Activated naive CD4-positive, alpha-beta T cell treated with anti-CD3 and anti-CD28 coated beads, Interleukin-2, amount 10 ng/mL, durations not matched to agents 7 days and 5 days (primary cell): ENCODE measurements around the gene SHH.

ENCODE experiments used
- CTCF ChIA-PET: fragments of 350-600 bp; sonication (Branson Sonifier 250); formaldehyde crosslinking; loops from one replicate; lab custom pipeline; 2021; ENCODE audit warnings: antibody characterized with exemption; lab: Charles Lee
- DNase-seq: peaks from one replicate; pipeline ENCODE4 v3.0.0-alpha.2; 2020
- H3K27ac Mint-ChIP-seq: one replicate; pipeline ENCODE4 v1.8.0; 2021; ENCODE audit warnings: mild to moderate bottlenecking, moderate library complexity, mixed read lengths
- H3K27me3 Mint-ChIP-seq: one replicate; pipeline ENCODE4 v1.8.0; 2021; ENCODE audit warnings: mild to moderate bottlenecking, mixed read lengths
- H3K36me3 Mint-ChIP-seq: one replicate; pipeline ENCODE4 v1.8.0; 2021; ENCODE audit warnings: mixed read lengths
- H3K4me1 Mint-ChIP-seq: one replicate; pipeline ENCODE4 v1.8.0; 2021; ENCODE audit warnings: mixed read lengths
- H3K4me3 Mint-ChIP-seq: one replicate; pipeline ENCODE4 v1.8.0; 2021; ENCODE audit warnings: mild to moderate bottlenecking, moderate library complexity, mixed read lengths
- H3K9me3 Mint-ChIP-seq: one replicate; pipeline ENCODE4 v1.8.0; 2021; ENCODE audit warnings: mixed read lengths

The SHH gene

DNA sequence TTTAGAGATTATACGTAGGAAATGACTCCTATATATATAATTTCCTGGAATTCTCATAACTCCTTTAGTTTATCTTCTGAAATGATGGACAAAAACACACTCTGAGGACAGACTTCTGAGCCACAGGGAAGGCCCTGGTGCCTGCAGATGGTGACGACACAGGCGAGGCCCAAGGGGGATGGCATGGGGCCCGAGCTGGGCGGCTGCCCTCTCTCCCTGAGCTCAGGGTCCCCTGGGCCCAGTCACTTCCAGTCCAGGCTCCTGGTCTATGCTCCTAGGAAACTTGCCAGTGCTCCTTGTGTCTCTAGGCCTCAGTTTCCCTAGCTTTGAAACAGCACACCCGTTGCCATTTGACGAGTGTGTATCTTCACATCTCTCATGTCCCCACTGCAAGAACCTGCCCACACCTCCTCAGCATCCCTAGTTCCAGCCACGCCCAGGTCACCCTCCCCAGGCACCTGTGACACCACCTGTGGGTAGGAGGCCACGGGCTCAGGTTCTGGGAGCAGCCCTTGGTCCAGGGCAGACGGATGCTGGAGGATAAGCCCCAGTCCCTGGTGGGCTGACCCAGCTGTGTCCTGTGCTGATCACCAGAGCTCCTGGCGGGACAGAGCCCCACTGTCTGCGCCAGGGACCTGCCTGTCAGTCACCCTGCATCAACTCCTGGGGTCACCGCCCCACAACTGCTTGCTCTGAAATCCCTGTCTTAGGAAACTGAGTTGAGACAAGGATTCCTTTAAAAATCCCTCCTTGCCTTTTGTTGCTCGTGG is 23.4 kb upstream of the SHH start:
- peak; percentile 10 for DNase-seq
- Mint-ChIP-seq H3K9me3 (no peaks in the 10 kb centered on the region), H3K4me3 (no peak overlapping the region), H3K4me1 (no peaks in the 10 kb centered on the region), H3K27me3 (peaks cover 10% of the 10 kb centered on the region), H3K27ac (no peak overlapping the region), H3K36me3 (no peaks in the 10 kb centered on the region)
- CTCF ChIA-PET: no interaction called here

- Mint-ChIP-seq H3K4me1 (no peaks in the 10 kb centered on the region), H3K27me3 (peaks cover 6% of the 10 kb centered on the region), H3K4me3 (no peak overlapping the region), H3K36me3 (no peaks in the 10 kb centered on the region), H3K27ac (no peak overlapping the region), H3K9me3 (no peaks in the 10 kb centered on the region)
- CTCF ChIA-PET: no interaction called here
- DNase-seq: peak; percentile 10
Observed at GRCh38 chr7:155834486-155835048, 22.3 kb upstream of the SHH start.

- Mint-ChIP-seq H3K27me3 (peaks cover 6% of the 10 kb centered on the region), H3K4me3 (no peak overlapping the region), H3K4me1 (no peaks in the 10 kb centered on the region), H3K27ac (no peak overlapping the region), H3K9me3 (no peaks in the 10 kb centered on the region), H3K36me3 (no peaks in the 10 kb centered on the region)
- DNase-seq: peak; percentile 7
- CTCF ChIA-PET: no interaction called here
Observed at GRCh38 chr7:155833651-155834050, 21.4 kb upstream of the SHH start.

GRCh38 chr7:155832581-155832981 is 20.3 kb upstream of the SHH start:
- DNase-seq: peak; percentile 11
- CTCF ChIA-PET: no interaction called here
- H3K4me1 Mint-ChIP-seq: no peaks in the 10 kb centered on the region
- no peaks in the 10 kb centered on the region for H3K36me3 Mint-ChIP-seq
- H3K4me3 Mint-ChIP-seq: no peak overlapping the region
- peaks cover 6% of the 10 kb centered on the region for H3K27me3 Mint-ChIP-seq
- H3K9me3 Mint-ChIP-seq: no peaks in the 10 kb centered on the region
- H3K27ac Mint-ChIP-seq: no peak overlapping the region

GRCh38 chr7:155831807-155832524 is 19.7 kb upstream of the SHH start:
- H3K9me3 Mint-ChIP-seq: no peaks in the 10 kb centered on the region
- no peaks in the 10 kb centered on the region for H3K4me1 Mint-ChIP-seq
- no peak overlapping the region for H3K27ac Mint-ChIP-seq
- DNase-seq: peak; percentile 1
- H3K36me3 Mint-ChIP-seq: no peaks in the 10 kb centered on the region
- CTCF ChIA-PET: no interaction called here
- no peak overlapping the region for H3K4me3 Mint-ChIP-seq
- peaks cover 6% of the 10 kb centered on the region for H3K27me3 Mint-ChIP-seq

DNA sequence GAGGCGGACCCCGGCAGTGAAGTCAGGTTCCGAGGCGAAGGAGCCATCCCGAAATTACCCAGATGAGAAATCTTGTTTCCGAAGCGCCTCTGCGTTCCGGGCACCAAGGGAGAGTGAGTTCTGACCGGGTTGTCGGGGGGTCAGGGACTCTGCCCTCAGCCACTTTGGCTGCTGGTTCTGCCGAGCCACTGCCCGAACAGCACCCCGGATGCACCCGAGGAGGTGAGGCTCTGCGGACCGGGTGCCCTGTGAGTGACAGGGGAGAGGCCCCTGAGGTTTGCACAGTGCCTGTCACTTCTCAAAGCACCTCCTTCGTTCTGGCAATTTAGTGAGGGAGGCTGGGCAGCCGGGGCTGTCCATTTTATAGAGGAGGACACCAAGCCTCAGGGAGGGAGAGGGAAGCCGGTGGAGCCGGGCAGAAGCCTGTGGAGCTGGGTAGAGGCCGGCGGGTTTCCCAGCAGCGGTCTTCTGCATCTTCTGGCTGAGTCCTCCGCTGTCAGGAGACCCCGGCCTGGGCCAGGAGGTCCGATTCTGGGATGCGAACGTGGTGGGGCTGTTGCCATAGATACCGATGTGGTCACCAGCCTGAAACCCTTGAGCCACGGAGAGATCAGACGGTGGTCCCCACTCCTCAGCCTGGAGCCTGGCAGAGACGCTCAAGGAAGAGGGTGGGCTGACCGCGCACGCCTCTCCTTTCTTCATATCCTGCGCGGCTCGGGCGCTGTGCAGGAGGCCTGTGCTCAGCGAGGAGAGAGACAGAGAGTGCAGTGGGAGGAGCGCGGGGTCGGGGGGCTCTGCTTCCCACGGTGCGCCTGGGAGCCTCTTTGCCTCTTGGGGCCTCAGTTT is 18.9 kb upstream of the SHH start:
- DNase-seq: peak; percentile 1
- Mint-ChIP-seq H3K4me3 (no peak overlapping the region), H3K27me3 (peaks cover 6% of the 10 kb centered on the region), H3K36me3 (no peaks in the 10 kb centered on the region), H3K4me1 (no peaks in the 10 kb centered on the region), H3K9me3 (no peaks in the 10 kb centered on the region), H3K27ac (no peak overlapping the region)
- CTCF ChIA-PET: no interaction called here

- Mint-ChIP-seq H3K27me3 (peaks cover 6% of the 10 kb centered on the region), H3K4me1 (no peaks in the 10 kb centered on the region), H3K27ac (no peak overlapping the region), H3K36me3 (no peaks in the 10 kb centered on the region), H3K4me3 (no peak overlapping the region), H3K9me3 (no peaks in the 10 kb centered on the region)
- no peak for DNase-seq
- CTCF ChIA-PET: no interaction called here
Observed at GRCh38 chr7:155829796-155830470, 17.7 kb upstream of the SHH start.

GRCh38 chr7:155825336-155825735 is 13.1 kb upstream of the SHH start:
- Mint-ChIP-seq H3K4me3 (no peak overlapping the region), H3K36me3 (no peaks in the 10 kb centered on the region), H3K27me3 (no peaks in the 10 kb centered on the region), H3K9me3 (no peaks in the 10 kb centered on the region), H3K4me1 (no peaks in the 10 kb centered on the region), H3K27ac (no peak overlapping the region)
- no peak for DNase-seq
- CTCF ChIA-PET: no interaction called here

- no peaks in the 10 kb centered on the region for H3K9me3 Mint-ChIP-seq
- H3K36me3 Mint-ChIP-seq: no peaks in the 10 kb centered on the region
- no peak overlapping the region for H3K4me3 Mint-ChIP-seq
- no peaks in the 10 kb centered on the region for H3K4me1 Mint-ChIP-seq
- CTCF ChIA-PET: interaction anchor here (0.6 kb wide), 1 partner anchor 14 kb away, joined by 3 read pairs; no protein-coding TSS in a partner anchor
- no peak overlapping the region for H3K27ac Mint-ChIP-seq
- H3K27me3 Mint-ChIP-seq: no peaks in the 10 kb centered on the region
- DNase-seq: no peak
Observed at GRCh38 chr7:155824227-155824886, 12.1 kb upstream of the SHH start.

GRCh38 chr7:155821851-155822250 is 9.6 kb upstream of the SHH start:
- Mint-ChIP-seq H3K27me3 (peaks cover 14% of the 10 kb centered on the region), H3K27ac (no peak overlapping the region), H3K4me1 (no peaks in the 10 kb centered on the region), H3K4me3 (no peak overlapping the region), H3K9me3 (peaks cover 2% of the 10 kb centered on the region), H3K36me3 (no peaks in the 10 kb centered on the region)
- CTCF ChIA-PET: no interaction called here
- DNase-seq: no peak

DNA sequence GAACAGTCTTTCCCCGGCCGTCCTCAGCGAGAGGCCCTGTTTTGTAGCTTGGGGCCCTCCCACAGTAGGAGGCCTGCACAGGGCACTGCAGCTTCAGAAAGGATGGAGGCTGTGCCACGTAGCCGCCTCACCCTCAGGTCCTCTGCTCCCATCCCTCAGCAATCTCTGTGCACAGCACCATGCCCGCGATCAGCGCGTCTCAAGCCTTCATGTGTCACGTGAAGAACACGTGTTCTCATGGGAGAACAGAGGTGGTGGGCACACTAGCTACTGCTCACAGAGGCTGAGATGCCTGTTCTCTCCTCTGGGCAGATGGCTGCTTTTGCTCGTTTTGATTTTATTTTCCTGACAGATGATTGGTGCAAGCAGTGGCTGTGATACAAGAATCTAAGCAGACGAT is 8.5 kb upstream of the SHH start:
- Mint-ChIP-seq H3K27me3 (peaks cover 25% of the 10 kb centered on the region), H3K9me3 (peaks cover 2% of the 10 kb centered on the region), H3K27ac (no peak overlapping the region), H3K4me1 (no peaks in the 10 kb centered on the region), H3K4me3 (no peak overlapping the region), H3K36me3 (no peaks in the 10 kb centered on the region)
- no peak for DNase-seq
- CTCF ChIA-PET: interaction anchor here (0.6 kb wide), 1 partner anchor 1575 kb away, joined by 3 read pairs; no protein-coding TSS in a partner anchor

GRCh38 chr7:155820246-155820645 is 8.0 kb upstream of the SHH start:
- Mint-ChIP-seq H3K27ac (no peak overlapping the region), H3K27me3 (peaks cover 30% of the 10 kb centered on the region), H3K9me3 (peaks cover 2% of the 10 kb centered on the region), H3K4me1 (peaks cover 4% of the 10 kb centered on the region), H3K36me3 (no peaks in the 10 kb centered on the region), H3K4me3 (no peak overlapping the region)
- no peak for DNase-seq
- CTCF ChIA-PET: interaction anchor here (0.6 kb wide), 1 partner anchor 1576 kb away, joined by 3 read pairs; no protein-coding TSS in a partner anchor

DNA sequence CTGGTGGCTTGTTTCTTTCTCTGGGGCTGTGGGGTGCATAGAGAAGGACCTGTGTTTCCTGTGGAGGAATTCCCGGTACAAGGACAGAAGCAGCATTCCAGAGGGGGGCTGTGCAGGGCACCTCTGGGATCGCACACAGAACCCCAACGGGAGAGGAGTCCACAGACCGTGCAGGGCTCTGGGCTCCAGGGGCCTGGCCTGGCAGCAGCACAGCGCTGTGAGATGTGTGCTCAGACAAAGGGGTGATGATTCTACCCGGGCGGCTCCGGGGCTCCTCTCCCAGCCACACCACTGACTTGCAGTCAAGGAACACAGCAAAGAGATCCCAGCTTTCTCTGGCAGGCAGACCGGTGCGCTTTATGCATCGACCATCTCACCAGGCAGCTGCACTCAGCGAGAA is 6.9 kb upstream of the SHH start:
- H3K9me3 Mint-ChIP-seq: peaks cover 2% of the 10 kb centered on the region
- CTCF ChIA-PET: no interaction called here
- peak overlapping the region; percentile 33 for H3K27ac Mint-ChIP-seq
- H3K36me3 Mint-ChIP-seq: no peaks in the 10 kb centered on the region
- H3K27me3 Mint-ChIP-seq: peaks cover 41% of the 10 kb centered on the region
- peaks cover 5% of the 10 kb centered on the region for H3K4me1 Mint-ChIP-seq
- no peak for DNase-seq
- no peak overlapping the region for H3K4me3 Mint-ChIP-seq
